ENCODE results near the gene PRRT3.
"Not testable (repeated sequence)": the region's sequence is repeated elsewhere in the genome, so short reads cannot be mapped to it uniquely, and the experiment has no call there.

Gene PRRT3

GRCh38 chr3:9917820-9918219 lies 34.4 kb downstream of the PRRT3 start:
- no peak for DNase-seq

- DNase-seq = no peak
Measured at GRCh38 chr3:9916734-9917680, 35.2 kb downstream of the PRRT3 start, which contains the start of gene IL17RC. Gene IL17RC (plus strand): TSS chr3:9917098. CDS start chr3:9917316, 218 bp downstream.

- no peak for DNase-seq
Measured at GRCh38 chr3:9916346-9916733, 35.9 kb downstream of the PRRT3 start.

GRCh38 chr3:9915254-9916141 lies 36.7 kb downstream of the PRRT3 start:
- no peak for DNase-seq

- DNase-seq = no peak
Measured at GRCh38 chr3:9914559-9915253, 37.5 kb downstream of the PRRT3 start.

- DNase-seq = no peak
Measured at GRCh38 chr3:9914011-9914410, 38.2 kb downstream of the PRRT3 start.

- no peak for DNase-seq
Measured at GRCh38 chr3:9913601-9914000, 38.6 kb downstream of the PRRT3 start.

GRCh38 chr3:9912294-9912935 lies 39.8 kb downstream of the PRRT3 start:
- DNase-seq = no peak

GRCh38 chr3:9911863-9912262 lies 40.3 kb downstream of the PRRT3 start:
- no peak for DNase-seq

- DNase-seq = no peak
Measured at GRCh38 chr3:9909221-9910013, 42.8 kb downstream of the PRRT3 start.

- DNase-seq = no peak
Measured at GRCh38 chr3:9908286-9908685, 43.9 kb downstream of the PRRT3 start.

GRCh38 chr3:9906480-9906879 lies 45.7 kb downstream of the PRRT3 start:
- no peak for DNase-seq

GRCh38 chr3:9903904-9904303 lies 48.3 kb downstream of the PRRT3 start:
- DNase-seq = no peak

- DNase-seq = no peak
Measured at GRCh38 chr3:9903238-9903624, 49.0 kb downstream of the PRRT3 start.

GRCh38 chr3:9902372-9903237 lies 49.6 kb downstream of the PRRT3 start, which contains the start of gene IL17RE:
Gene IL17RE (plus strand): TSS chr3:9902848. CDS start chr3:9902933, 85 bp downstream.
- no peak for DNase-seq

GRCh38 chr3:9901967-9902366 lies 50.2 kb downstream of the PRRT3 start:
- DNase-seq = no peak

- not testable (repeated sequence) for DNase-seq
Measured at GRCh38 chr3:9900965-9901415, 51.2 kb downstream of the PRRT3 start.

GRCh38 chr3:9899289-9899791 lies 52.9 kb downstream of the PRRT3 start:
- DNase-seq = no peak

- DNase-seq = no peak
Measured at GRCh38 chr3:9898467-9899241, 53.6 kb downstream of the PRRT3 start.
